ENCODE data around the gene PMP22. TPM values are rescaled to one million over a fixed set of nuclear protein-coding genes. Genes with fewer than 3 reads are reported as not detected.

Gene PMP22
- total RNA-seq, 1 experiment from 2014 or later, result 3.2 TPM

Other genes with a start within 250 kb of the PMP22 start
- not detected in 2 replicates for gene TEKT3, start 76.3 kb upstream of the PMP22 start, total RNA-seq (2014; rRNA removed; shearing (Covaris generic))
- 1.9 and 5.0 TPM in 2 replicates for gene CDRT4, start 202.3 kb upstream of the PMP22 start, total RNA-seq (2014; rRNA removed; shearing (Covaris generic))